Lung (tissue), 12 donors: ENCODE data around the gene DPP6. TPM values are rescaled to one million over a fixed set of nuclear protein-coding genes. Genes with fewer than 3 reads are reported as not detected.
"Not testable (repeated sequence)": the region's sequence is repeated elsewhere in the genome, so short reads cannot be mapped to it uniquely, and the experiment has no call there.

Source experiments
- ATAC-seq: fragments of 200-7000 bp; cut with Tn5 transposase; one replicate; pipeline ENCODE4 v1.9.1; 2020; ENCODE audit warnings: moderate number of reproducible peaks; ENCODE audit not compliant: insufficient read depth, low FRiP score
- DNase-seq, 3 donors: peaks; one replicate each; pipeline ENCODE4 v3.0.0-alpha.2; 2013 to 2017
- H3K27ac ChIP-seq, 2 donors: one replicate each; pipeline ENCODE4 v1.5.1; 2013; ENCODE audit warnings: mild to moderate bottlenecking in 2 of 2, moderate library complexity in 2 of 2, control low read depth in 1 of 2, inconsistent platforms in 1 of 2, low read depth in 1 of 2, low read length in 1 of 2
- H3K27me3 ChIP-seq, 3 donors: one replicate each; pipeline ENCODE4 v1.5.1; 2013; ENCODE audit warnings: low read length in 2 of 3; ENCODE audit not compliant: control insufficient read depth in 3 of 3, insufficient read depth in 3 of 3
- H3K36me3 ChIP-seq, 4 donors: one replicate each; pipeline ENCODE4 v1.5.1; 2013; ENCODE audit warnings: low read length in 4 of 4, mild to moderate bottlenecking in 1 of 4, moderate library complexity in 1 of 4; ENCODE audit not compliant: control insufficient read depth in 4 of 4, insufficient read depth in 4 of 4
- H3K4me1 ChIP-seq, 5 donors: one replicate each; pipeline ENCODE4 v1.5.1; 2013; ENCODE audit warnings: low read length in 5 of 5, mild to moderate bottlenecking in 2 of 5, moderate library complexity in 1 of 5; ENCODE audit not compliant: control insufficient read depth in 5 of 5, insufficient read depth in 5 of 5
- H3K4me3 ChIP-seq: one replicate; pipeline ENCODE4 v1.5.1; 2013; ENCODE audit warnings: mild to moderate bottlenecking, control low read depth, moderate library complexity
- H3K9ac ChIP-seq, 2 donors: one replicate each; pipeline ENCODE4 v1.5.1; 2013; ENCODE audit warnings: low read length in 2 of 2, control low read depth in 1 of 2; ENCODE audit not compliant: insufficient read depth in 1 of 2
- H3K9me3 ChIP-seq, 4 donors: one replicate each; pipeline ENCODE4 v1.5.1; 2013; ENCODE audit warnings: low read length in 3 of 4, mild to moderate bottlenecking in 1 of 4, moderate library complexity in 1 of 4; ENCODE audit not compliant: control insufficient read depth in 4 of 4, insufficient read depth in 3 of 4
- WGBS, 2 donors: extraction: QIAGEN DNeasy Blood & Tissue Kit; methylation state at CpG; one replicate each; pipeline ENCODE4 v1.1.7; 2013; 5-methylcytosine and 5-hydroxymethylcytosine counted together
- polyA plus RNA-seq, 2 donors: library from polyadenylated mRNA; stranded (reverse); fragments of 200-250 nt; gene quantifications; one replicate each; pipeline ENCODE4 v1.2.1, GENCODE V29; 2013
- total RNA-seq, 2 donors: library from RNA; depleted of rRNA in 1 of 2; stranded (reverse); fragments of >200 nt in 1 of 2; gene quantifications; one replicate each; pipeline ENCODE4 v1.2.1, GENCODE V29; 2014 to 2021
- TF ChIP-seq, protein P1 (sequence below): IDR thresholded peaks from 2 replicates; pipeline ENCODE4 v1.5.1; 2012; ENCODE audit warnings: mild to moderate bottlenecking; ENCODE audit errors: control extremely low read depth, extremely low read depth
- donor health status: control.
- donor health status: control.
- donor health status: Bipolar disorder and iron deficiency.
- donor health status: healthy.
- donor health status: DM: yes; HTN: yes; CAD: no.

Gene DPP6
- total and polyA plus RNA-seq, 4 donors = 0.08 to 1.3 (median 0.75) TPM

DNA sequence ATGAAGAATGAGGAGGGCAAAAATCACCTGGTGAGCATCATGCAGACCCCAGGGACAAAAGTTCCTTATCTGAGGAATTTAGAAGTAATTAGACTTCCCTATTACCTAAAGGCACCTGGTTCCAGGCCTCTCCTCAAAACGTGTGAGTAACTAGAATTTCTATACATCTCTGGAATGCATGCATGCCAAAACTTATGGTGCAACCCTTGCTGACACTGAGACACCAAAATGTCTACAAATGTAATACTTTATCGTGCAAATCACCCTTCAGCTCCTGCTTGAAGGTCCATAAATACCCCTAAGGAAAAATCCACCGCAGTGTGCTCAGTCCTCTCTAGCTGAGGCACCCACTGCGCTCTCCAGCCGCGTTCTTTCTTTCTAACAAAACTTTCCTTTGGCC lies 866.5 kb downstream of the DPP6 start:
- DNase-seq (no peak), ATAC-seq (no peak)
- Histone ChIP-seq H3K4me1 (peaks cover 0 to 6% (median 0%) of the 10 kb centered on the region in 5 donors), H3K9ac (no peak overlapping the region), H3K27ac (no peak overlapping the region), H3K36me3 (no peaks in the 10 kb centered on the region), H3K4me3 (no peak overlapping the region), H3K9me3 (no peaks in the 10 kb centered on the region), H3K27me3 (peaks cover 0 to 18% (median 0%) of the 10 kb centered on the region in 3 donors)
- TF ChIP-seq, protein P1, sequence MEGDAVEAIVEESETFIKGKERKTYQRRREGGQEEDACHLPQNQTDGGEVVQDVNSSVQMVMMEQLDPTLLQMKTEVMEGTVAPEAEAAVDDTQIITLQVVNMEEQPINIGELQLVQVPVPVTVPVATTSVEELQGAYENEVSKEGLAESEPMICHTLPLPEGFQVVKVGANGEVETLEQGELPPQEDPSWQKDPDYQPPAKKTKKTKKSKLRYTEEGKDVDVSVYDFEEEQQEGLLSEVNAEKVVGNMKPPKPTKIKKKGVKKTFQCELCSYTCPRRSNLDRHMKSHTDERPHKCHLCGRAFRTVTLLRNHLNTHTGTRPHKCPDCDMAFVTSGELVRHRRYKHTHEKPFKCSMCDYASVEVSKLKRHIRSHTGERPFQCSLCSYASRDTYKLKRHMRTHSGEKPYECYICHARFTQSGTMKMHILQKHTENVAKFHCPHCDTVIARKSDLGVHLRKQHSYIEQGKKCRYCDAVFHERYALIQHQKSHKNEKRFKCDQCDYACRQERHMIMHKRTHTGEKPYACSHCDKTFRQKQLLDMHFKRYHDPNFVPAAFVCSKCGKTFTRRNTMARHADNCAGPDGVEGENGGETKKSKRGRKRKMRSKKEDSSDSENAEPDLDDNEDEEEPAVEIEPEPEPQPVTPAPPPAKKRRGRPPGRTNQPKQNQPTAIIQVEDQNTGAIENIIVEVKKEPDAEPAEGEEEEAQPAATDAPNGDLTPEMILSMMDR = no peak
- 79 to 82% methylated on average over 6 of the region's 6 CpGs for WGBS, 2 donors

DNA sequence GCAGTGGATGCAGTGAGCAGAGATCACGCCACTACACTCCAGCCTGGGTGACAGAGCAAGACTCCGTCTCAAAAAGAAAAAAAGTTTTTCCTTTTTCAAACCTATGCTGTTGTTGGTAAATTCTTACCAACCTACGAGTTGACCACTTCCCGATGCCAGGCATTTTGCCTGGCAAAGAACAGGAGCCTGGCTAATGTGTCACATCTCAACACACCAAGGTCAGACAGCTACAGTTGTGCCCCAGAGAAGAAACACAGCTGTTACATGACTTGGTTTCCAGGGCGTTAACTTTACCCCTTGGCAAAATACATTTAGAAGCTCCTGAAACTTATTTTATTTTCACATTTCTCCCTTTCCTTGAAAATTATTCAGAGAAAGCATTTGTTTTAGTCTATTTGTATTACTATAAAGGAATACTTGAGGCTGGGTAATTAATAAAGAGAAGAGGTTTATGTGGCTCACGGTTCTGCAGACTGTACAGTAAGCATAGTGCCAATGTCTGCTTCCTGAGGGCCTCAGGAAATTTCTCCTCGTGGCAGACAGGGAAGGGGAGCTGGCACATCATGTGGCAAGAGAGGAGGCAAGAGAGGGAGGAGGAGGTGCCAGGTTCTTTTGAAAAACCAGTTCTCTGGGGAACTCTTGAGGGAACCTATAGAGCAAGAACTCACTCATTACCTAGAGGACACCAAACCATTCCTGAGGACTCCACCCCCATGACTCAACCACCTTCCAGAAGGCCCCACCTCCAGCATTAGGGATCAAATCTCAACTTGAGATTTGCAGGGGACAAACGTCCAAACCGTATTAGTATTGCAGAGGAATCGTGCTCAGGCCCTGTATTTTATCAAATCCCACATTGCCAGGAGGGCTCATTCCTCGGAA lies 867.4 kb downstream of the DPP6 start:
- Histone ChIP-seq H3K9ac (no peak overlapping the region), H3K27me3 (peaks cover 0 to 14% (median 0%) of the 10 kb centered on the region in 3 donors), H3K4me1 (no peaks in the 10 kb centered on the region), H3K36me3 (no peaks in the 10 kb centered on the region), H3K4me3 (no peak overlapping the region), H3K9me3 (no peaks in the 10 kb centered on the region), H3K27ac (no peak overlapping the region)
- TF ChIP-seq, protein P1 = no peak
- ATAC-seq (no peak), DNase-seq (no peak)
- 62 to 67% methylated on average over 11 of the region's 11 CpGs for WGBS, 2 donors

DNA sequence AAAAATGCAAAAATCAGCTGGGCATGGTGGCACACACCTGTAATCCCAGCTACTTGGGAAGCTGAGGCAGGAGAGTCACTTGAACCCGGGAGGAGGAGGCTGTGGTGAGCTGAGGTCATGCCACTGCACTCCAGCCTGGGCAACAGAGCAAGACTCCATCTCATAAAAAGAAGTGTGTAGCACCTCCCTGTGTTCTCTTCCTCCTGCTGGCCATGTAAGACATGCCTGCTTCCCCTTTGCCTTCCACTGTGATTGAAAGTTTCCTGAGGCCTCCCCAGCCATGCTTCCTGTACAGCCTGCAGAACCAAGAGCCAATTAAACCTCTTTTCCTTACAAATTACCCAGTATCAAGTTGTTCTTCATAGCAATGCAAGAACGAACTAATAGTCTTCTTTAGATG lies 870.3 kb downstream of the DPP6 start:
- not testable (repeated sequence) for ATAC-seq, DNase-seq, H3K36me3 ChIP-seq, H3K4me1 ChIP-seq, H3K27me3 ChIP-seq, H3K9me3 ChIP-seq, H3K4me3 ChIP-seq, H3K9ac ChIP-seq, H3K27ac ChIP-seq
- WGBS, 2 donors = 84 to 87% methylated on average over 2 of the region's 2 CpGs

DNA sequence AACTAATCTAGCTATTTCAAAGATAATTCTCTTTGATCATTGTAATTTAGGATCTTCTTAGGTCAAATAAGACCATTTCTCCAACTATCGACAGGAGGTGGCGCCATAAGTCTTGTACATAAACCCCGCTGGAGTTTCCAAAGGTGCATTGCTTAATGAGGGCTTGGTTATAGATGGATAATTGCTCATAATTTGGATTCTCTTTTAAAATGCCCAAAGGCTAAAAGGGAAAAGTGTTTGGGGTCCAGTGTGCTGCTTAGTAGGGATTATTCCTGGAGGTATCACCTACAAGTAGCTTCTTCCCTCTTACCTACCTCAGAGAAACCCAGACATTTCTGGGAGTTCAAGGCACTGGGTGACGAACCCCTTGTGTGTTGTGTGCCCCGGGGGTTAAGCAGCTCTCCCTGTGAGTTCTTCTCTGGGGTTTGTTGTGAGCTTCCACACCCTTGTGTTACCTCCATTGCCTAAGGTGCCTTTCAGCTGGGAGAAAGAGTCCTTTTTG lies 875.5 kb downstream of the DPP6 start:
- TF ChIP-seq, protein P1 = peak; percentile 77
- 1 to 3% methylated on average over 5 of the region's 5 CpGs for WGBS, 2 donors
- Histone ChIP-seq H3K9me3 (no peaks in the 10 kb centered on the region), H3K27me3 (no peaks in the 10 kb centered on the region), H3K4me1 (peaks cover 0 to 8% (median 0%) of the 10 kb centered on the region in 5 donors), H3K9ac (peak overlapping the region; percentile 23 to 26), H3K27ac (peak overlapping the region; percentile 38 to 92), H3K36me3 (no peaks in the 10 kb centered on the region), H3K4me3 (peak overlapping the region; percentile 52)
- DNase-seq (peak; percentile 77 to 94 (median 91)), ATAC-seq (peak; percentile 68)
